ENCODE measurements around the gene SBNO2. TPM values are rescaled to one million over a fixed set of nuclear protein-coding genes. Genes with fewer than 3 reads are reported as not detected.

SBNO2 gene
- total RNA-seq, 2 experiments from 2014 or later, result 26.6 to 43.3 TPM

- POLR2A ChIA-PET, result interaction anchor here (0.6 to 1.3 kb wide), 2 partner anchors 27 to 35 kb away, joined by 3 to 6 read pairs; no protein-coding TSS in a partner anchor
- DNase-seq (ENCODE audit: low spot score), result no peak
- no peak for TF ChIP-seq EZH2phosphoT487 (IDR thresholded peaks at IDR 0.05; ENCODE audit: borderline replicate concordance, low read depth, low read length)
- TF ChIP-seq, protein P1, sequence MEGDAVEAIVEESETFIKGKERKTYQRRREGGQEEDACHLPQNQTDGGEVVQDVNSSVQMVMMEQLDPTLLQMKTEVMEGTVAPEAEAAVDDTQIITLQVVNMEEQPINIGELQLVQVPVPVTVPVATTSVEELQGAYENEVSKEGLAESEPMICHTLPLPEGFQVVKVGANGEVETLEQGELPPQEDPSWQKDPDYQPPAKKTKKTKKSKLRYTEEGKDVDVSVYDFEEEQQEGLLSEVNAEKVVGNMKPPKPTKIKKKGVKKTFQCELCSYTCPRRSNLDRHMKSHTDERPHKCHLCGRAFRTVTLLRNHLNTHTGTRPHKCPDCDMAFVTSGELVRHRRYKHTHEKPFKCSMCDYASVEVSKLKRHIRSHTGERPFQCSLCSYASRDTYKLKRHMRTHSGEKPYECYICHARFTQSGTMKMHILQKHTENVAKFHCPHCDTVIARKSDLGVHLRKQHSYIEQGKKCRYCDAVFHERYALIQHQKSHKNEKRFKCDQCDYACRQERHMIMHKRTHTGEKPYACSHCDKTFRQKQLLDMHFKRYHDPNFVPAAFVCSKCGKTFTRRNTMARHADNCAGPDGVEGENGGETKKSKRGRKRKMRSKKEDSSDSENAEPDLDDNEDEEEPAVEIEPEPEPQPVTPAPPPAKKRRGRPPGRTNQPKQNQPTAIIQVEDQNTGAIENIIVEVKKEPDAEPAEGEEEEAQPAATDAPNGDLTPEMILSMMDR (conservative IDR thresholded peaks at IDR 0.05; ENCODE audit: low read length), result no peak
- no peak overlapping the region; the same call in 1 of the 2 replicates for H2AFZ ChIP-seq (ENCODE audit: low read length)
- H3K9me3 ChIP-seq (ENCODE audit: low read length), result no peaks in the 10 kb centered on the region
- H3K4me1 ChIP-seq (ENCODE audit: insufficient read depth, low read length, poor library complexity, severe bottlenecking), result peaks cover 48% of the 10 kb centered on the region
- peak overlapping the region; percentile 67 for H3K4me2 ChIP-seq (ENCODE audit: low read length)
- CTCF ChIA-PET (ENCODE audit: unreplicated experiment), result interaction anchor here (0.6 kb wide), 1 partner anchor 99 kb away, joined by 3 read pairs; no protein-coding TSS in a partner anchor
- H3K36me3 ChIP-seq (ENCODE audit: insufficient read depth, low read length), result peaks cover 22% of the 10 kb centered on the region
- peak overlapping the region; percentile 42 for H3K4me3 ChIP-seq (ENCODE audit: low read depth, low read length, poor library complexity, severe bottlenecking)
- TSS peak; percentile 76 for BruUV-seq (replicated peaks)
- H3K27ac ChIP-seq (ENCODE audit: low read depth, low read length, poor library complexity, severe bottlenecking), result peak overlapping the region; percentile 80
- peaks cover 6% of the 10 kb centered on the region; the same call in 1 of the 2 replicates for H4K20me1 ChIP-seq (ENCODE audit: insufficient read depth, low read length)
- intact Hi-C loops (cut with micrococcal nuclease; ENCODE audit: unreplicated experiment), result loop anchor here (5.0 kb wide), 2 partner anchors 36 to 81 kb away; partner anchors contain the start of genes ARHGAP45, RNU6-2 and TMEM259
- no peaks in the 10 kb centered on the region for H3K79me2 ChIP-seq (ENCODE audit: insufficient read depth, low read depth, low read length)
- H3K9me2 ChIP-seq (ENCODE audit: insufficient read depth, low read length), result no peaks in the 10 kb centered on the region
Observed at GRCh38 chr19:1103132-1103707, 70.8 kb downstream of the SBNO2 start.

DNA sequence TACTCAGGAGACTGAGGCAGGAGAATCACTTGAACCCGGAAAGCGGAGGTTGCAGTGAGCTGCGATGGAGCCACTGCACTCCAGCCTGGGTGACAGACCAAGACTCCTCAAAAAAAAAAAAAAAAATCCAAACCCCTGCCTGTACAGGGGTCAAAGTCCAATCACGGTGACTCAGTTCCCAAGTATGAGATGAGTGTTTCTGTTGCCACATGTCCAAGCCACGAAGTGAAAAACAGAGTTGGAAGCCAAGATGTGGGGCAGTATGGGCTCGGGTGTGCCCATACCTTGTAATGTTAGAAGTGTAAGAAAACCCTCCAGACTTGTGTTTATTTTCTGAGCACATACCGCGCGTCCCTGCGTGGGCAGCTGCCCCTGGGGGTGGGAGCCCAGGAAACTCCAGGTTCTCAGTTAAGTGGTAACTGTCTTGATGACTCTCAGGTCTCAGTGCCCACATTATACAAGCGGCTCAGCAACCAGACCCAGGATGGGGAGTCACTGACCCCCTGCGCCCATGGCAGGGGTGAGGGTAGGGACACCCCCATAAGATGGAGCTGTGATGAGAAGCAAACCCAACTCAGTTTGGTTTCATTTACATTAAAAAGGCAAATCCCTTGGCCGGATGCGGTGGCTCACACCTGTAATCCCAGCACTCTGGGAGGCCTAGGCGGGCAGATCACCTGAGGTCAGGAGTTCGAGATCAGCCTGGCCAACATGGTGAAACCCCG lies 71.5 kb downstream of the SBNO2 start:
- H3K4me1 ChIP-seq (ENCODE audit: insufficient read depth, low read length, poor library complexity, severe bottlenecking), result peaks cover 46% of the 10 kb centered on the region
- no peaks in the 10 kb centered on the region for H3K79me2 ChIP-seq (ENCODE audit: insufficient read depth, low read depth, low read length)
- H4K20me1 ChIP-seq (ENCODE audit: insufficient read depth, low read length), result peaks cover 6% of the 10 kb centered on the region; the same call in 1 of the 2 replicates
- intact Hi-C loops (cut with micrococcal nuclease; ENCODE audit: unreplicated experiment), result loop anchor here (5.0 kb wide), 2 partner anchors 35 to 80 kb away; partner anchors contain the start of genes ARHGAP45, RNU6-2 and TMEM259
- BruUV-seq (replicated peaks), result no TSS peak
- H3K9me2 ChIP-seq (ENCODE audit: insufficient read depth, low read length), result no peaks in the 10 kb centered on the region
- H2AFZ ChIP-seq (ENCODE audit: low read length), result peak overlapping the region; percentile 90; the same call in 1 of the 2 replicates
- peaks cover 18% of the 10 kb centered on the region for H3K36me3 ChIP-seq (ENCODE audit: insufficient read depth, low read length)
- H3K4me3 ChIP-seq (ENCODE audit: low read depth, low read length, poor library complexity, severe bottlenecking), result no peak overlapping the region
- ChIA-PET CTCF (ENCODE audit: unreplicated experiment) (no interaction called here), POLR2A (interaction anchor here (0.6 to 1.3 kb wide), 2 partner anchors 27 to 34 kb away, joined by 3 to 6 read pairs; no protein-coding TSS in a partner anchor)
- H3K9me3 ChIP-seq (ENCODE audit: low read length), result no peaks in the 10 kb centered on the region
- H3K4me2 ChIP-seq (ENCODE audit: low read length), result peak overlapping the region; percentile 67
- peak overlapping the region; percentile 80 for H3K27ac ChIP-seq (ENCODE audit: low read depth, low read length, poor library complexity, severe bottlenecking)
- DNase-seq (ENCODE audit: low spot score), result peak; percentile 43
- TF ChIP-seq, protein P1 (conservative IDR thresholded peaks at IDR 0.05; ENCODE audit: low read length), result no peak
- TF ChIP-seq EZH2phosphoT487 (IDR thresholded peaks at IDR 0.05; ENCODE audit: borderline replicate concordance, low read depth, low read length), result no peak
